Dermis microvascular lymphatic vessel endothelial cell (primary cell): ENCODE data around the gene RAD51B. TPM values are rescaled to one million over a fixed set of nuclear protein-coding genes. Genes with fewer than 3 reads are reported as not detected.
"Not testable (repeated sequence)": the region's sequence is repeated elsewhere in the genome, so short reads cannot be mapped to it uniquely, and the experiment has no call there.

Experiments used
- DNase-seq, 2 donors: peaks; one replicate each; pipeline versions ENCODE4 v3.0.0 to v3.0.0-alpha.2; 2010; ENCODE audit warnings: low read depth in 2 of 2
- total RNA-seq: library from RNA; depleted of rRNA; stranded (reverse); fragments of >200 nt; gene quantifications from 2 replicates; pipeline ENCODE4 v1.2.1, GENCODE V29; 2014

The RAD51B gene
- total RNA-seq, 1 donor from 2014 or later: 9.2 TPM

GRCh38 chr14:68295316-68295816, 475.8 kb downstream of the RAD51B start:
- no peak for DNase-seq

- DNase-seq: no peak
Measured at GRCh38 chr14:68297039-68297438, 477.5 kb downstream of the RAD51B start.

GRCh38 chr14:68297876-68298468, 478.4 kb downstream of the RAD51B start:
- DNase-seq: peak; percentile 52 to 57

- DNase-seq: no peak
Measured at GRCh38 chr14:68300608-68301007, 481.0 kb downstream of the RAD51B start.

GRCh38 chr14:68301219-68301618, 481.6 kb downstream of the RAD51B start:
- DNase-seq: no peak

- DNase-seq: not testable (repeated sequence)
Measured at GRCh38 chr14:68302938-68303337, 483.4 kb downstream of the RAD51B start.

- DNase-seq: no peak
Measured at GRCh38 chr14:68305738-68306137, 486.2 kb downstream of the RAD51B start.

GRCh38 chr14:68306265-68306933, 486.8 kb downstream of the RAD51B start:
- DNase-seq: no peak

- DNase-seq: no peak
Measured at GRCh38 chr14:68306934-68307789, 487.6 kb downstream of the RAD51B start.

- DNase-seq: no peak
Measured at GRCh38 chr14:68307790-68308168, 488.2 kb downstream of the RAD51B start.

- no peak for DNase-seq
Measured at GRCh38 chr14:68308726-68309520, 489.3 kb downstream of the RAD51B start.

- peak; percentile 23 to 62 for DNase-seq
Measured at GRCh38 chr14:68309616-68310015, 490.0 kb downstream of the RAD51B start.

GRCh38 chr14:68312300-68312699, 492.7 kb downstream of the RAD51B start:
- no peak for DNase-seq

- DNase-seq: no peak
Measured at GRCh38 chr14:68312884-68313610, 493.5 kb downstream of the RAD51B start.

- DNase-seq: no peak
Measured at GRCh38 chr14:68314642-68315041, 495.1 kb downstream of the RAD51B start.

GRCh38 chr14:68315081-68315480, 495.5 kb downstream of the RAD51B start:
- no peak for DNase-seq

GRCh38 chr14:68316078-68316868, 496.7 kb downstream of the RAD51B start:
- no peak for DNase-seq

GRCh38 chr14:68317239-68317638, 497.7 kb downstream of the RAD51B start:
- DNase-seq: no peak

- peak in 1 of 2 donors; percentile 34 for DNase-seq
Measured at GRCh38 chr14:68318828-68319227, 499.2 kb downstream of the RAD51B start.

- no peak for DNase-seq
Measured at GRCh38 chr14:68320495-68320894, 500.9 kb downstream of the RAD51B start.
